Measurements from ENCODE around the gene CASP5. TPM values are rescaled to one million over a fixed set of nuclear protein-coding genes. Genes with fewer than 3 reads are reported as not detected.

Gene CASP5
- total RNA-seq, 2 experiments from 2014 or later: not detected

- no peaks in the 10 kb centered on the region for H3K9me3 ChIP-seq (ENCODE audit: control insufficient read depth in 1 of 2, insufficient read depth in 1 of 2, low read length in 2 of 2)
- Mint-ChIP-seq H3K27me3 (no peaks in the 10 kb centered on the region), H3K9me3 (peaks cover 5% of the 10 kb centered on the region), H3K27ac (no peak overlapping the region), H3K36me3 (ENCODE audit: low read depth) (no peaks in the 10 kb centered on the region), H3K4me3 (no peak overlapping the region), H3K4me1 (ENCODE audit: low read depth) (no peaks in the 10 kb centered on the region)
- ATAC-seq (ENCODE audit: poor library complexity) (no peak), DNase-seq (no peak)
- intact Hi-C loops (cut with DNase I, micrococcal nuclease): no loop called here
- H3K27me3 ChIP-seq (ENCODE audit: control insufficient read depth in 1 of 2, insufficient read depth in 2 of 2, low read length in 2 of 2): no peaks in the 10 kb centered on the region
- H3K27ac ChIP-seq (ENCODE audit: low read depth in 1 of 2, low read length in 2 of 2): no peak overlapping the region
- CTCF ChIA-PET: no interaction called here
- no peak for TF ChIP-seq CTCF (IDR thresholded peaks at IDR 0.05)
- no peaks in the 10 kb centered on the region for H3K36me3 ChIP-seq (ENCODE audit: insufficient read depth, low read length)
- POLR2A ChIA-PET: no interaction called here
- H3K4me3 ChIP-seq (ENCODE audit: low read length): no peak overlapping the region
- no peaks in the 10 kb centered on the region for H3K4me1 ChIP-seq (ENCODE audit: insufficient read depth, low read length)
These were observed 30.2 kb downstream of the CASP5 start for GRCh38 chr11:104992781-104993180.

GRCh38 chr11:104991994-104992393 is 31.0 kb downstream of the CASP5 start:
- intact Hi-C loops (cut with DNase I, micrococcal nuclease): no loop called here
- no peaks in the 10 kb centered on the region for H3K36me3 Mint-ChIP-seq (ENCODE audit: low read depth)
- no peaks in the 10 kb centered on the region for H3K4me1 Mint-ChIP-seq (ENCODE audit: low read depth)
- H3K9me3 ChIP-seq (ENCODE audit: control insufficient read depth in 1 of 2, insufficient read depth in 1 of 2, low read length in 2 of 2): peaks cover 0 to 2% of the 10 kb centered on the region in 2 experiments
- TF ChIP-seq CTCF (IDR thresholded peaks at IDR 0.05): no peak
- no peaks in the 10 kb centered on the region for H3K4me1 ChIP-seq (ENCODE audit: insufficient read depth, low read length)
- CTCF ChIA-PET: no interaction called here
- H3K4me3 Mint-ChIP-seq: no peak overlapping the region
- H3K27ac ChIP-seq (ENCODE audit: low read depth in 1 of 2, low read length in 2 of 2): no peak overlapping the region
- peaks cover 5% of the 10 kb centered on the region for H3K9me3 Mint-ChIP-seq
- no peak overlapping the region for H3K27ac Mint-ChIP-seq
- no peak overlapping the region for H3K4me3 ChIP-seq (ENCODE audit: low read length)
- no peak for ATAC-seq (ENCODE audit: poor library complexity)
- no peaks in the 10 kb centered on the region for H3K27me3 Mint-ChIP-seq
- no peak for DNase-seq
- H3K36me3 ChIP-seq (ENCODE audit: insufficient read depth, low read length): no peaks in the 10 kb centered on the region
- POLR2A ChIA-PET: no interaction called here
- no peaks in the 10 kb centered on the region for H3K27me3 ChIP-seq (ENCODE audit: control insufficient read depth in 1 of 2, insufficient read depth in 2 of 2, low read length in 2 of 2)

- TF ChIP-seq CTCF (IDR thresholded peaks at IDR 0.05): no peak
- H3K27me3 Mint-ChIP-seq: no peaks in the 10 kb centered on the region
- H3K27ac Mint-ChIP-seq: no peak overlapping the region
- CTCF ChIA-PET: interaction anchor here (1.3 kb wide), 1 partner anchor 15 kb away, joined by 4 read pairs; no protein-coding TSS in a partner anchor
- DNase-seq (no peak), ATAC-seq (ENCODE audit: poor library complexity) (no peak)
- H3K9me3 Mint-ChIP-seq: peaks cover 5% of the 10 kb centered on the region
- no peak overlapping the region for H3K27ac ChIP-seq (ENCODE audit: low read depth in 1 of 2, low read length in 2 of 2)
- POLR2A ChIA-PET: no interaction called here
- no peaks in the 10 kb centered on the region for H3K27me3 ChIP-seq (ENCODE audit: control insufficient read depth in 1 of 2, insufficient read depth in 2 of 2, low read length in 2 of 2)
- no peak overlapping the region for H3K4me3 ChIP-seq (ENCODE audit: low read length)
- intact Hi-C loops (cut with DNase I, micrococcal nuclease): no loop called here
- peaks cover 0 to 5% of the 10 kb centered on the region in 2 experiments for H3K9me3 ChIP-seq (ENCODE audit: control insufficient read depth in 1 of 2, insufficient read depth in 1 of 2, low read length in 2 of 2)
- H3K4me1 ChIP-seq (ENCODE audit: insufficient read depth, low read length): no peaks in the 10 kb centered on the region
- H3K4me3 Mint-ChIP-seq: no peak overlapping the region
- no peaks in the 10 kb centered on the region for H3K36me3 ChIP-seq (ENCODE audit: insufficient read depth, low read length)
- no peaks in the 10 kb centered on the region for H3K4me1 Mint-ChIP-seq (ENCODE audit: low read depth)
- H3K36me3 Mint-ChIP-seq (ENCODE audit: low read depth): no peaks in the 10 kb centered on the region
These were observed 38.2 kb downstream of the CASP5 start for GRCh38 chr11:104984808-104985207.

Data from CD4-positive, alpha-beta T cell (primary cell).